HG03064 (cell line): ENCODE data around the gene SSB.
"Not testable (repeated sequence)": the region's sequence is repeated elsewhere in the genome, so short reads cannot be mapped to it uniquely, and the experiment has no call there.

Experiments used
- ATAC-seq: cut with Tn5 transposase; IDR thresholded peaks from one replicate; pipeline ENCODE4 v1.9.1; 2021; ENCODE audit warnings: low read depth; ENCODE audit not compliant: unreplicated experiment

SSB gene

GRCh38 chr2:169827272-169828140 lies 28.8 kb downstream of the SSB start, which contains the start of gene UBR3:
UBR3 (plus strand) TSS chr2:169827454; CDS start chr2:169827508, 54 bp downstream.
- peak; percentile 77 for ATAC-seq

GRCh38 chr2:169828141-169828811 lies 29.6 kb downstream of the SSB start:
- peak; percentile 9 for ATAC-seq

- no peak for ATAC-seq
Measured at GRCh38 chr2:169834401-169834800, 35.7 kb downstream of the SSB start.

GRCh38 chr2:169838743-169839489 lies 40.2 kb downstream of the SSB start:
- no peak for ATAC-seq

GRCh38 chr2:169839954-169840746 lies 41.5 kb downstream of the SSB start:
- no peak for ATAC-seq

- no peak for ATAC-seq
Measured at GRCh38 chr2:169840747-169841142, 42.1 kb downstream of the SSB start.

GRCh38 chr2:169841625-169842024 lies 43.0 kb downstream of the SSB start:
- not testable (repeated sequence) for ATAC-seq

- no peak for ATAC-seq
Measured at GRCh38 chr2:169845016-169845415, 46.3 kb downstream of the SSB start.

GRCh38 chr2:169848959-169849693 lies 50.5 kb downstream of the SSB start:
- ATAC-seq: not testable (repeated sequence)

- no peak for ATAC-seq
Measured at GRCh38 chr2:169849710-169850109, 51.0 kb downstream of the SSB start.

- ATAC-seq: no peak
Measured at GRCh38 chr2:169853041-169853668, 54.5 kb downstream of the SSB start.

GRCh38 chr2:169855281-169856258 lies 56.9 kb downstream of the SSB start:
- ATAC-seq: not testable (repeated sequence)

GRCh38 chr2:169859423-169859822 lies 60.8 kb downstream of the SSB start:
- ATAC-seq: no peak

- no peak for ATAC-seq
Measured at GRCh38 chr2:169860149-169860548, 61.5 kb downstream of the SSB start.
